GM23248 (cell line): Measurements from ENCODE around the gene BMPR2. TPM values are rescaled to one million over a fixed set of nuclear protein-coding genes. Genes with fewer than 3 reads are reported as not detected.

Experiments used
- DNase-seq: peaks from one replicate; pipeline ENCODE4 v3.0.0-alpha.2; 2015
- H2AFZ ChIP-seq: fragments of 200-600 bp; sonication (generic); 2 replicates; pipeline ENCODE4 v1.6.1; 2016; ENCODE audit warnings: antibody characterized with exemption
- H3F3A ChIP-seq: fragments of 200-600 bp; sonication (generic); 2 replicates; pipeline ENCODE4 v1.6.1; 2016; ENCODE audit warnings: mild to moderate bottlenecking, antibody characterized with exemption, mixed run types; ENCODE audit not compliant: insufficient read depth
- H3K27ac ChIP-seq: fragments of 200-600 bp; sonication (generic); 2 replicates; pipeline ENCODE4 v1.5.1; 2016; ENCODE audit warnings: mild to moderate bottlenecking
- H3K27me3 ChIP-seq: fragments of 200-600 bp; sonication (generic); replicated peaks from 2 replicates; pipeline ENCODE4 v1.6.1; 2016; ENCODE audit warnings: mild to moderate bottlenecking; ENCODE audit not compliant: insufficient read depth
- H3K36me3 ChIP-seq: fragments of 200-600 bp; sonication (generic); 2 replicates; pipeline ENCODE4 v1.6.1; 2016; ENCODE audit warnings: low read depth, mild to moderate bottlenecking
- H3K4me1 ChIP-seq: fragments of 200-600 bp; sonication (generic); 2 replicates; pipeline ENCODE4 v1.6.1; 2016; ENCODE audit warnings: mild to moderate bottlenecking; ENCODE audit not compliant: insufficient read depth
- H3K4me2 ChIP-seq: fragments of 200-600 bp; sonication (generic); one replicate; pipeline ENCODE4 v1.6.1; 2016; ENCODE audit warnings: mild to moderate bottlenecking; ENCODE audit not compliant: unreplicated experiment
- H3K4me3 ChIP-seq: fragments of 200-600 bp; sonication (generic); 2 replicates; pipeline ENCODE4 v1.5.1; 2016; ENCODE audit warnings: mild to moderate bottlenecking
- H3K79me2 ChIP-seq: fragments of 200-600 bp; sonication (generic); 2 replicates; pipeline ENCODE4 v1.6.1; 2016; ENCODE audit warnings: mild to moderate bottlenecking; ENCODE audit not compliant: insufficient read depth
- H3K9ac ChIP-seq: fragments of 200-600 bp; sonication (generic); 2 replicates; pipeline ENCODE4 v1.6.1; 2016; ENCODE audit warnings: mild to moderate bottlenecking
- H3K9me2 ChIP-seq: fragments of 200-600 bp; sonication (generic); 2 replicates; pipeline ENCODE4 v1.6.1; 2016; ENCODE audit warnings: mixed run types, mild to moderate bottlenecking, moderate library complexity; ENCODE audit not compliant: insufficient read depth
- H3K9me3 ChIP-seq: fragments of 200-600 bp; sonication (generic); one replicate; pipeline ENCODE4 v1.6.1; 2017; ENCODE audit warnings: low read depth
- H4K20me1 ChIP-seq: fragments of 200-600 bp; sonication (generic); 2 replicates; pipeline ENCODE4 v1.6.0; 2016; ENCODE audit not compliant: insufficient read depth
- EZH2 ChIP-seq: fragments of 200-600 bp; sonication (generic); IDR thresholded peaks from 2 replicates; pipeline ENCODE4 v1.6.1; 2018; ENCODE audit warnings: antibody characterized with exemption, mild to moderate bottlenecking; ENCODE audit not compliant: insufficient read depth, poor library complexity, severe bottlenecking
- EZH2phosphoT487 ChIP-seq: fragments of 200-600 bp; sonication (generic); IDR thresholded peaks from 2 replicates; pipeline ENCODE4 v1.6.1; 2018; ENCODE audit warnings: antibody characterized with exemption, moderate library complexity, mild to moderate bottlenecking, low read depth; ENCODE audit not compliant: insufficient read depth
- WGBS, 2 experiments: methylation state at CpG; one replicate each; pipeline ENCODE4 v1.1.6; 2015 to 2017; ENCODE audit warnings: low lambda C conversion rate in 2 of 2, low coverage in 1 of 2; ENCODE audit errors: missing lambda C conversion rate in 2 of 2; 5-methylcytosine and 5-hydroxymethylcytosine counted together
- in situ Hi-C: fragments of 300-500 bp; cut with MboI; formaldehyde crosslinking; loops from 2 replicates; pipeline ENCODE4 v1.15.0; 2020
- polyA plus RNA-seq: library from polyadenylated mRNA; unstranded; fragments of >200 nt; fragmentation: Nextera tagmentation; extraction: Ambion mirVana; gene quantifications from 2 replicates; pipeline ENCODE4 v1.2.1, GENCODE V29; 2016
- total RNA-seq: library from RNA; depleted of rRNA; stranded (reverse); fragments of >200 nt; shearing (Covaris generic); gene quantifications from 2 replicates; pipeline ENCODE4 v1.2.3, GENCODE V29; 2014

BMPR2 gene
- total and polyA plus RNA-seq, 2 experiments from 2014 or later: 17.8 to 31.3 TPM

GRCh38 chr2:202408546-202409140 lies 32.5 kb downstream of the BMPR2 start:
- H3K79me2 ChIP-seq: peaks cover 100% of the 10 kb centered on the region
- in situ Hi-C loops: no loop called here
- no peak overlapping the region for H2AFZ ChIP-seq
- no peaks in the 10 kb centered on the region for H3K36me3 ChIP-seq
- H3K9me3 ChIP-seq: no peaks in the 10 kb centered on the region
- no peak overlapping the region for H3K4me2 ChIP-seq
- H3K27ac ChIP-seq: no peak overlapping the region
- DNase-seq: no peak
- no peak overlapping the region for H3K9ac ChIP-seq
- H3K4me1 ChIP-seq: no peaks in the 10 kb centered on the region
- H4K20me1 ChIP-seq: peaks cover 5% of the 10 kb centered on the region; the same call in 1 of the 2 replicates
- TF ChIP-seq EZH2 (no peak), EZH2phosphoT487 (no peak)
- H3K4me3 ChIP-seq: no peak overlapping the region
- WGBS, 2 experiments: 84 to 92% methylated on average over 6 of the region's 6 CpGs
- no peaks in the 10 kb centered on the region for H3K9me2 ChIP-seq
- no peaks in the 10 kb centered on the region for H3K27me3 ChIP-seq
- H3F3A ChIP-seq: no peaks in the 10 kb centered on the region; the same call in 1 of the 2 replicates

GRCh38 chr2:202410092-202410491 lies 34.0 kb downstream of the BMPR2 start:
- TF ChIP-seq EZH2phosphoT487: no peak
- TF ChIP-seq EZH2: no peak

GRCh38 chr2:202411097-202411496 lies 35.0 kb downstream of the BMPR2 start:
- Histone ChIP-seq H3K27me3 (no peaks in the 10 kb centered on the region), H4K20me1 (peaks cover 5% of the 10 kb centered on the region; the same call in 1 of the 2 replicates), H3K4me1 (no peaks in the 10 kb centered on the region), H3K4me3 (no peak overlapping the region), H3K36me3 (no peaks in the 10 kb centered on the region), H2AFZ (no peak overlapping the region), H3F3A (no peaks in the 10 kb centered on the region; the same call in 1 of the 2 replicates), H3K27ac (no peak overlapping the region), H3K9me3 (no peaks in the 10 kb centered on the region), H3K79me2 (peaks cover 100% of the 10 kb centered on the region), H3K9me2 (no peaks in the 10 kb centered on the region), H3K4me2 (no peak overlapping the region), H3K9ac (no peak overlapping the region)
- 94 to 95% methylated on average over 1 of the region's 1 CpG for WGBS, 2 experiments
- TF ChIP-seq EZH2 (no peak), EZH2phosphoT487 (no peak)
- no peak for DNase-seq
- in situ Hi-C loops: no loop called here

More at GRCh38 chr2:202410092-202410491, 34.0 kb downstream of the BMPR2 start:
- in situ Hi-C loops: no loop called here
- Histone ChIP-seq H3K4me3 (no peak overlapping the region), H3K79me2 (peaks cover 100% of the 10 kb centered on the region), H3K4me2 (no peak overlapping the region), H3K27ac (no peak overlapping the region), H3K9me2 (no peaks in the 10 kb centered on the region), H3K4me1 (no peaks in the 10 kb centered on the region), H3K9me3 (no peaks in the 10 kb centered on the region), H4K20me1 (peaks cover 5% of the 10 kb centered on the region; the same call in 1 of the 2 replicates), H3K36me3 (no peaks in the 10 kb centered on the region), H2AFZ (no peak overlapping the region), H3K27me3 (no peaks in the 10 kb centered on the region), H3F3A (no peaks in the 10 kb centered on the region; the same call in 1 of the 2 replicates), H3K9ac (no peak overlapping the region)
- WGBS, 2 experiments: 96% methylated on average over 5 of the region's 5 CpGs
- no peak for DNase-seq

GRCh38 chr2:202418027-202418426 lies 41.9 kb downstream of the BMPR2 start:
- peaks cover 100% of the 10 kb centered on the region for H3K79me2 ChIP-seq
- H3K4me2 ChIP-seq: no peak overlapping the region
- H3K4me3 ChIP-seq: no peak overlapping the region
- no peaks in the 10 kb centered on the region for H3K27me3 ChIP-seq
- H2AFZ ChIP-seq: no peak overlapping the region
- no peak overlapping the region for H3K27ac ChIP-seq
- no peak overlapping the region for H3K9ac ChIP-seq
- no peaks in the 10 kb centered on the region for H3K9me3 ChIP-seq
- no peak for DNase-seq
- H4K20me1 ChIP-seq: peaks cover 4% of the 10 kb centered on the region; the same call in 1 of the 2 replicates
- no peaks in the 10 kb centered on the region for H3K4me1 ChIP-seq
- TF ChIP-seq EZH2 (no peak), EZH2phosphoT487 (no peak)
- 98 to 100% methylated on average over 1 of the region's 1 CpG for WGBS, 2 experiments
- no peaks in the 10 kb centered on the region for H3F3A ChIP-seq
- H3K36me3 ChIP-seq: no peaks in the 10 kb centered on the region
- in situ Hi-C loops: no loop called here
- H3K9me2 ChIP-seq: no peaks in the 10 kb centered on the region

GRCh38 chr2:202418511-202418910 lies 42.4 kb downstream of the BMPR2 start:
- H3F3A ChIP-seq: no peaks in the 10 kb centered on the region
- H2AFZ ChIP-seq: no peak overlapping the region
- H3K9me2 ChIP-seq: no peaks in the 10 kb centered on the region
- H3K4me1 ChIP-seq: no peaks in the 10 kb centered on the region
- no peak overlapping the region for H3K4me2 ChIP-seq
- in situ Hi-C loops: no loop called here
- no peak for TF ChIP-seq EZH2
- H3K79me2 ChIP-seq: peaks cover 100% of the 10 kb centered on the region
- no peak overlapping the region for H3K9ac ChIP-seq
- no peaks in the 10 kb centered on the region for H3K27me3 ChIP-seq
- DNase-seq: no peak
- H3K36me3 ChIP-seq: no peaks in the 10 kb centered on the region
- H3K4me3 ChIP-seq: no peak overlapping the region
- H3K9me3 ChIP-seq: no peaks in the 10 kb centered on the region
- H4K20me1 ChIP-seq: peaks cover 4% of the 10 kb centered on the region; the same call in 1 of the 2 replicates
- H3K27ac ChIP-seq: no peak overlapping the region
